ENCODE measurements around the gene GINS3. TPM values are rescaled to one million over a fixed set of nuclear protein-coding genes. Genes with fewer than 3 reads are reported as not detected.

Gene GINS3
- total RNA-seq, 2 experiments from 2014 or later = 49.1 to 50.5 TPM

DNA sequence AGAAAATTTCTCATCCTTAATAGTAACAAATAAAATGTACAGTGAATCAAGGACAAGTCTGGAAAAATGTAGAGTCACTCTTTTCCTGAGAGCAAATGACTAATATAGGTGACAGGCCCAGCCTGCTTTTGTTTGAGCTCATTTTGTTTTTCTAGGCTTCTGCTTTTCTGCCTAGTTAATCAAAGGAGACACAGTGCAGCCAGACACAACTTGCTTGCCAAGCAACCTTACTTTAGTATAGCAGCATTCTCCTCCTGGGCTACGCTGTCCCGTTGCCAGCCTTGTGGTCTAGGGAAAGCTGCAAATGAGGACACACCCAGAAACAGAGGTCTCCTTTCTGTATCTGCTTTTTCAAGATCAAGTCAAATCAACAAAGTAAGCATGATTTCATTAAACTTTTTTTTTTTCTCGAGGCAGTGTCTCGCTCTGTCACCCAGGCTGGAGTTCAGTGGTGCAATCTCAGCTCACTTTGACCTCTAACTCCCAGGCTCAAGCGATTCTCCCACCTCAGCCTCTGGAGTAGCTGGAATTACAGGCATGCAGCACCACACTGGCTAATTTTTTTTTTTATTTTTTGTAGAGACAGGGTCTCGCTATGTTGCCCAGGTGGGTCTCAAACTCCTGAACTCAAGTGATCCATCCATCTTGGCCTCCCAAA, 17.2 kb downstream of the GINS3 start:
- ChIA-PET POLR2A (interaction anchor here (0.6 to 2.2 kb wide), 8 partner anchors 10 to 64 kb away, joined by 3 to 9 read pairs (median 5); partner anchors contain the start of gene GINS3), CTCF (ENCODE audit: unreplicated experiment) (no interaction called here)
- H3K9me3 ChIP-seq (ENCODE audit: low read length) = no peaks in the 10 kb centered on the region
- H3K36me3 ChIP-seq (ENCODE audit: insufficient read depth, low read length) = peaks cover 26% of the 10 kb centered on the region
- no peak overlapping the region for H3K4me2 ChIP-seq (ENCODE audit: low read length)
- no peaks in the 10 kb centered on the region for H3K9me2 ChIP-seq (ENCODE audit: insufficient read depth, low read length)
- peaks cover 35% of the 10 kb centered on the region for H3K4me1 ChIP-seq (ENCODE audit: insufficient read depth, low read length, poor library complexity, severe bottlenecking)
- no peak for TF ChIP-seq EZH2phosphoT487 (IDR thresholded peaks at IDR 0.05; ENCODE audit: borderline replicate concordance, low read depth, low read length)
- TF ChIP-seq, protein P1, sequence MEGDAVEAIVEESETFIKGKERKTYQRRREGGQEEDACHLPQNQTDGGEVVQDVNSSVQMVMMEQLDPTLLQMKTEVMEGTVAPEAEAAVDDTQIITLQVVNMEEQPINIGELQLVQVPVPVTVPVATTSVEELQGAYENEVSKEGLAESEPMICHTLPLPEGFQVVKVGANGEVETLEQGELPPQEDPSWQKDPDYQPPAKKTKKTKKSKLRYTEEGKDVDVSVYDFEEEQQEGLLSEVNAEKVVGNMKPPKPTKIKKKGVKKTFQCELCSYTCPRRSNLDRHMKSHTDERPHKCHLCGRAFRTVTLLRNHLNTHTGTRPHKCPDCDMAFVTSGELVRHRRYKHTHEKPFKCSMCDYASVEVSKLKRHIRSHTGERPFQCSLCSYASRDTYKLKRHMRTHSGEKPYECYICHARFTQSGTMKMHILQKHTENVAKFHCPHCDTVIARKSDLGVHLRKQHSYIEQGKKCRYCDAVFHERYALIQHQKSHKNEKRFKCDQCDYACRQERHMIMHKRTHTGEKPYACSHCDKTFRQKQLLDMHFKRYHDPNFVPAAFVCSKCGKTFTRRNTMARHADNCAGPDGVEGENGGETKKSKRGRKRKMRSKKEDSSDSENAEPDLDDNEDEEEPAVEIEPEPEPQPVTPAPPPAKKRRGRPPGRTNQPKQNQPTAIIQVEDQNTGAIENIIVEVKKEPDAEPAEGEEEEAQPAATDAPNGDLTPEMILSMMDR (conservative IDR thresholded peaks at IDR 0.05; ENCODE audit: low read length) = no peak
- no peaks in the 10 kb centered on the region for H4K20me1 ChIP-seq (ENCODE audit: insufficient read depth, low read length)
- no peaks in the 10 kb centered on the region for H3K79me2 ChIP-seq (ENCODE audit: insufficient read depth, low read depth, low read length)
- H2AFZ ChIP-seq (ENCODE audit: low read length) = no peak overlapping the region
- intact Hi-C loops (cut with micrococcal nuclease; ENCODE audit: unreplicated experiment) = no loop called here
- H3K27ac ChIP-seq (ENCODE audit: low read depth, low read length, poor library complexity, severe bottlenecking) = no peak overlapping the region
- no peak overlapping the region for H3K4me3 ChIP-seq (ENCODE audit: low read depth, low read length, poor library complexity, severe bottlenecking)
- DNase-seq (ENCODE audit: low spot score) = no peak
- no TSS peak for BruUV-seq (replicated peaks)

DNA sequence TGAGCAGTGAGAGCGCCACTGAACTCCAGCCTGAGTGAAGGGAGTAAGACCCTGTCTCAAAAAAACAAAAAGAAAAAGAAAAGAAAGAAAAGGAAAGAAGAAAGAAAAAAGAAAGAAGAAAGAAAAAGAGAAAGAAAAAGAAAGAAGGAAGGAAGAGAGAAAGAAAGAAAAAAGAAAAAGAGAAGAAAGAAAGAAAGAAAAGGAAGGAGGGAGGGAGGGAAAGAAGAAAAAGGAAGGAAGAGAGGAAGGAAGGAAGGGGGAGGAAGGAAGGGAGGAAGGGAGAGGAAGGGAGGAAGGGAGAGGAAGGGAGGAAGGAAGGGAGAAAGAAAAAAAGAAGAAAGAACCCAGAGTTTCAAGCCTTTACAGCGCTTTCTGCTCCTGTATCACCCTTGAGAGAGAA, 19.1 kb downstream of the GINS3 start:
- Histone ChIP-seq H2AFZ (ENCODE audit: low read length) (no peak overlapping the region), H3K36me3 (ENCODE audit: insufficient read depth, low read length) (peaks cover 7% of the 10 kb centered on the region), H3K4me1 (ENCODE audit: insufficient read depth, low read length, poor library complexity, severe bottlenecking) (peaks cover 50% of the 10 kb centered on the region), H3K27ac (ENCODE audit: low read depth, low read length, poor library complexity, severe bottlenecking) (no peak overlapping the region), H3K9me2 (ENCODE audit: insufficient read depth, low read length) (no peaks in the 10 kb centered on the region), H3K4me3 (ENCODE audit: low read depth, low read length, poor library complexity, severe bottlenecking) (no peak overlapping the region), H3K79me2 (ENCODE audit: insufficient read depth, low read depth, low read length) (no peaks in the 10 kb centered on the region), H4K20me1 (ENCODE audit: insufficient read depth, low read length) (no peaks in the 10 kb centered on the region), H3K9me3 (ENCODE audit: low read length) (no peaks in the 10 kb centered on the region), H3K4me2 (ENCODE audit: low read length) (no peak overlapping the region)
- no peak for TF ChIP-seq EZH2phosphoT487 (IDR thresholded peaks at IDR 0.05; ENCODE audit: borderline replicate concordance, low read depth, low read length)
- TF ChIP-seq, protein P1 (conservative IDR thresholded peaks at IDR 0.05; ENCODE audit: low read length) = no peak
- ChIA-PET POLR2A (interaction anchor here (0.5 to 1.9 kb wide), 6 partner anchors 13 to 71 kb away, joined by 3 to 7 read pairs (median 5); partner anchors contain the start of gene GINS3), CTCF (ENCODE audit: unreplicated experiment) (no interaction called here)
- intact Hi-C loops (cut with micrococcal nuclease; ENCODE audit: unreplicated experiment) = no loop called here
- no TSS peak for BruUV-seq (replicated peaks)
- no peak for DNase-seq (ENCODE audit: low spot score)
